SK-N-SH (cell line): ENCODE measurements around the gene AKAP11. TPM values are rescaled to one million over a fixed set of nuclear protein-coding genes. Genes with fewer than 3 reads are reported as not detected.

ENCODE experiments used
- CTCF ChIA-PET: fragments of 300-600, 350-600 bp; formaldehyde crosslinking; extraction: SDS; loops from one replicate; lab custom pipeline; 2021; lab: Yijun Ruan, JAX
- POLR2A ChIA-PET: fragments of 350-600 bp; sonication (Branson Sonifier 250); formaldehyde crosslinking; extraction: SDS; loops from one replicate; lab custom pipeline; 2020; ENCODE audit warnings: antibody characterized with exemption, inconsistent platforms; lab: Yijun Ruan, JAX
- DNase-seq: peaks from one replicate; pipeline ENCODE4 v3.0.0; 2012
- H2AFZ ChIP-seq: fragments of 200-600 bp; sonication (generic); 2 replicates; pipeline ENCODE4 v1.8.1; 2016; ENCODE audit warnings: antibody characterized with exemption, mild to moderate bottlenecking, low read depth
- H3F3A ChIP-seq: fragments of 200-600 bp; sonication (generic); replicated peaks from 2 replicates; pipeline ENCODE3; 2016; ENCODE audit warnings: antibody characterized with exemption, mild to moderate bottlenecking; ENCODE audit not compliant: insufficient read depth
- H3K27ac ChIP-seq, 2 experiments: fragments of 200-500 bp in 1 of 2; fragments of 200-600 bp in 1 of 2; sonication (Bioruptor generic) in 1 of 2; sonication (generic), shearing (Covaris generic) in 1 of 2; 2 replicates each; pipeline versions ENCODE4 v1.5.1 to v1.6.1; 2014 to 2016; ENCODE audit warnings: low read depth in 2 of 2, inconsistent platforms in 1 of 2, low read length in 1 of 2, mild to moderate bottlenecking in 1 of 2, mixed read lengths in 1 of 2
- H3K27me3 ChIP-seq: fragments of 200-600 bp; sonication (generic), shearing (Covaris generic); 2 replicates; pipeline ENCODE4 v1.6.1; 2016; ENCODE audit warnings: mixed run types; ENCODE audit not compliant: insufficient read depth
- H3K36me3 ChIP-seq, 2 experiments: fragments of 200-500 bp in 1 of 2; fragments of 200-600 bp in 1 of 2; sonication (Bioruptor generic) in 1 of 2; sonication (generic) in 1 of 2; replicated peaks in 1 of 2; 2 replicates each; pipeline versions ENCODE3 to v1.5.1; 2014 to 2016; ENCODE audit warnings: low read length in 1 of 2, mild to moderate bottlenecking in 1 of 2; ENCODE audit not compliant: insufficient read depth in 2 of 2, control insufficient read depth in 1 of 2
- H3K4me1 ChIP-seq, 2 experiments: fragments of 200-500 bp in 1 of 2; fragments of 200-600 bp in 1 of 2; sonication (Bioruptor generic) in 1 of 2; sonication (generic), shearing (Covaris generic) in 1 of 2; 2 replicates each; pipeline versions ENCODE4 v1.5.1 to v1.6.1; 2014 to 2016; ENCODE audit warnings: low read depth in 1 of 2, low read length in 1 of 2, mixed run types in 1 of 2; ENCODE audit not compliant: insufficient read depth in 2 of 2, control insufficient read depth in 1 of 2
- H3K4me2 ChIP-seq: fragments of 200-600 bp; sonication (generic), shearing (Covaris generic); 2 replicates; pipeline ENCODE4 v1.6.1; 2017; ENCODE audit warnings: mixed run types
- H3K4me3 ChIP-seq, 2 experiments: fragments of 200-500 bp in 1 of 2; fragments of 200-600 bp in 1 of 2; sonication (Bioruptor generic) in 1 of 2; sonication (generic), shearing (Covaris generic) in 1 of 2; 2 replicates each; pipeline versions ENCODE4 v1.5.1 to v1.8.1; 2014 to 2016; ENCODE audit warnings: low read depth in 2 of 2, inconsistent platforms in 1 of 2, low read length in 1 of 2, mild to moderate bottlenecking in 1 of 2, mixed read lengths in 1 of 2, moderate library complexity in 1 of 2
- H3K79me2 ChIP-seq: fragments of 200-600 bp; sonication (generic); 2 replicates; pipeline ENCODE4 v1.8.1; 2017; ENCODE audit warnings: mild to moderate bottlenecking; ENCODE audit not compliant: insufficient read depth
- H3K9ac ChIP-seq: fragments of 200-600 bp; sonication (generic); 2 replicates; pipeline ENCODE4 v1.6.1; 2017; ENCODE audit warnings: mixed run types
- H3K9me2 ChIP-seq: fragments of 200-600 bp; sonication (generic); 2 replicates; pipeline ENCODE4 v1.6.1; 2017; ENCODE audit warnings: mixed run types
- H3K9me3 ChIP-seq: fragments of 200-600 bp; sonication (generic); 2 replicates; pipeline ENCODE4 v1.6.1; 2017; ENCODE audit warnings: mixed run types, mild to moderate bottlenecking, moderate library complexity
- H4K20me1 ChIP-seq: fragments of 200-600 bp; sonication (generic); 2 replicates; pipeline ENCODE4 v1.6.1; 2017; ENCODE audit warnings: mild to moderate bottlenecking, mixed run types; ENCODE audit not compliant: insufficient read depth
- CHD2 ChIP-seq: fragments of 150-350 bp; IDR thresholded peaks from 2 replicates; pipeline ENCODE4 v1.6.1; 2018; ENCODE audit warnings: low read length; ENCODE audit not compliant: partially characterized antibody
- CTCF ChIP-seq: fragments of 200-600 bp; sonication (generic); IDR thresholded peaks from 2 replicates; pipeline ENCODE4 v1.6.1; 2017; ENCODE audit warnings: antibody characterized with exemption, mild to moderate bottlenecking, moderate library complexity
- ELF1 ChIP-seq: IDR thresholded peaks from 2 replicates; pipeline ENCODE4 v1.4.0; 2012
- EP300 ChIP-seq, 2 experiments: IDR thresholded peaks; 2 replicates each; pipeline versions ENCODE4 v1.4.0 to v1.6.1; 2012; ENCODE audit warnings: borderline replicate concordance in 1 of 2, low read depth in 1 of 2, low read length in 1 of 2
- EZH2phosphoT487 ChIP-seq: fragments of 200-600 bp; sonication (generic); IDR thresholded peaks from 2 replicates; pipeline ENCODE4 v1.6.1; 2017; ENCODE audit warnings: low read depth, mixed run types, mild to moderate bottlenecking, antibody characterized with exemption, moderate library complexity, borderline replicate concordance
- FOXJ3 ChIP-seq: sonication (generic); formaldehyde crosslinking; IDR thresholded peaks from 2 replicates; pipeline ENCODE4 v1.5.1; 2020; ENCODE audit warnings: mild to moderate bottlenecking, missing genetic modification reagents
- FOXM1 ChIP-seq: IDR thresholded peaks from 2 replicates; pipeline ENCODE4 v1.4.0; 2012; ENCODE audit warnings: low read depth, mild to moderate bottlenecking
- GABPA ChIP-seq: IDR thresholded peaks from 2 replicates; pipeline ENCODE4 v1.4.0; 2012; ENCODE audit warnings: low read depth, mild to moderate bottlenecking
- GATA2 ChIP-seq: sonication (generic); formaldehyde crosslinking; IDR thresholded peaks from 2 replicates; pipeline ENCODE4 v1.5.0; 2020; ENCODE audit warnings: mild to moderate bottlenecking, missing genetic modification reagents
- IRF3 ChIP-seq: fragments of 150-350 bp; IDR thresholded peaks from 2 replicates; pipeline ENCODE4 v1.6.1; 2016; ENCODE audit warnings: mild to moderate bottlenecking, low read depth, low read length
- JUND ChIP-seq: IDR thresholded peaks from 2 replicates; pipeline ENCODE4 v1.4.0; 2012
- MEF2A ChIP-seq: IDR thresholded peaks from 2 replicates; pipeline ENCODE4 v1.4.0; 2012; ENCODE audit warnings: low read depth, borderline replicate concordance
- MXI1 ChIP-seq: IDR thresholded peaks from 2 replicates; pipeline ENCODE4 v1.6.1; 2012; ENCODE audit warnings: mild to moderate bottlenecking, low read depth, low read length, improper control_type of control experiment
- NFIC ChIP-seq: IDR thresholded peaks from 2 replicates; pipeline ENCODE4 v1.4.0; 2012; ENCODE audit warnings: borderline replicate concordance
- NRF1 ChIP-seq: IDR thresholded peaks from 2 replicates; pipeline ENCODE4 v1.6.1; 2012; ENCODE audit warnings: low read depth, mild to moderate bottlenecking, low read length
- POLR2AphosphoS5 ChIP-seq: IDR thresholded peaks from 2 replicates; pipeline ENCODE4 v1.6.1; 2012; ENCODE audit warnings: low read depth, low read length
- RFX5 ChIP-seq: IDR thresholded peaks from 2 replicates; pipeline ENCODE4 v1.6.1; 2012; ENCODE audit warnings: mild to moderate bottlenecking, improper control_type of control experiment, low read length
- RXRA ChIP-seq: IDR thresholded peaks from 2 replicates; pipeline ENCODE4 v1.4.0; 2012; ENCODE audit warnings: low read depth, mild to moderate bottlenecking, borderline replicate concordance
- SIN3A ChIP-seq: IDR thresholded peaks from 2 replicates; pipeline ENCODE4 v1.6.1; 2012; ENCODE audit warnings: low read depth, mild to moderate bottlenecking, low read length, moderate library complexity, borderline replicate concordance
- TAF1 ChIP-seq: IDR thresholded peaks from 2 replicates; pipeline ENCODE4 v1.6.1; 2012; ENCODE audit warnings: low read depth, mild to moderate bottlenecking, low read length, moderate library complexity, borderline replicate concordance
- TEAD4 ChIP-seq: IDR thresholded peaks from 2 replicates; pipeline ENCODE4 v1.4.0; 2012; ENCODE audit warnings: mild to moderate bottlenecking, borderline replicate concordance; ENCODE audit not compliant: insufficient read depth
- USF1 ChIP-seq: IDR thresholded peaks from 2 replicates; pipeline ENCODE4 v1.4.0; 2012; ENCODE audit warnings: low read depth, borderline replicate concordance
- YY1 ChIP-seq: IDR thresholded peaks from 2 replicates; pipeline ENCODE4 v1.4.0; 2012; ENCODE audit warnings: low read depth, mild to moderate bottlenecking
- WGBS: methylation state at CpG from one replicate; pipeline ENCODE4 v1.1.6; 2017; ENCODE audit warnings: low lambda C conversion rate; 5-methylcytosine and 5-hydroxymethylcytosine counted together
- polyA plus RNA-seq, 3 experiments: library from polyadenylated mRNA; depleted of rRNA; stranded (reverse); fragments of >200 nt; gene quantifications; 2 replicates each; pipeline ENCODE4 v1.2.3, GENCODE V29; 2012
- TF ChIP-seq, protein P1 (sequence below): IDR thresholded peaks from 2 replicates; pipeline ENCODE4 v1.4.0; 2012; ENCODE audit warnings: low read depth
- TF ChIP-seq, protein P2 (sequence below): IDR thresholded peaks from 2 replicates; pipeline ENCODE4 v1.4.0; 2012; ENCODE audit warnings: low read depth, borderline replicate concordance

AKAP11 gene
- polyA plus RNA-seq, 1 of the 3 experiments (the other 2 are of a cell fraction): 5.6 TPM

DNA sequence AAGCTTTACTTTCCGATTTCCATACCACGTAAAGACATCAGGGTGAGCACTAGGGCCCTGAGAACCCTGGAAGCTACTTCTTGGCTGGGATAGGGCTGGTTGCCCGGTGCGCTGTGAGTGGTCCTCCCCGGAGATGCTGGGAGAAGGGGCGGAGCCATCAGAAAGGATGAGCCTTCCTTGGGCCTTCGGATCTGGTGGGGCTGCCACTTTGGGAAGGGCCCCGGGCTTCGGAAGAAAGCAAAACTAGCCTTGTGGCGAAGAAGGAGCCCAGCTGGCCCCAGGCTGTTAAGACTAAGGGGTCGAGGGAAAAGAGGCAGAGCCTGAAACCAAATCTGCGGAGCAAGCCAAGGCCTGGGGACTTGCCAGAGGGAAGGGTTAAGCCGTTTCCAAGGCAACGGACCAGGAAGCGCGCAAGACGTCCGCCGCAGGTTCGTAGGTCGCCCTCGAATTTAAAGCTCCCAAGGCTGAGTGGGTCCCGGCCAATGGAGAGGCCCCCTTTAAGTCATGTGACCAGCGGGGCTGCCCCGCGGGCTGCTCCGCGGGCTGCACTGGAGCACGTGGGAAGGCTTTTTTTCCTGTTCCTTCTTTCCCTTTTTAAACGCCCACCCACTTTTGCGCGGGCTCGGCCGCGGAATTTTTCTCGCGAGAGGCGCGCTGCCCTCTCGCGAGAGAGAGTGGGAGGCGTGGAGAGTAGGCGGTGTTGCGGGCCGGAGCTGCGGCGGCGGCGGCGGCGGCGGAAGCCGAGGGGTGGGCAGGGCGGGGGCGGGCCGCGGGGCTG is 426 bp upstream of the AKAP11 start:
- Histone ChIP-seq H3K9ac (peak overlapping the region; percentile 74), H3K4me1 (peaks cover 3 to 10% of the 10 kb centered on the region in 2 experiments; a peak in 3 of 4 replicates), H3K27ac (peak overlapping the region; percentile 90 to 93), H3K9me3 (no peaks in the 10 kb centered on the region), H3K79me2 (peaks cover 39% of the 10 kb centered on the region), H3K4me2 (peak overlapping the region; percentile 75), H2AFZ (peak overlapping the region; percentile 97), H3K4me3 (peak overlapping the region; percentile 64 to 95), H4K20me1 (no peaks in the 10 kb centered on the region), H3F3A (peaks cover 6% of the 10 kb centered on the region), H3K36me3 (no peaks in the 10 kb centered on the region), H3K9me2 (no peaks in the 10 kb centered on the region), H3K27me3 (no peaks in the 10 kb centered on the region)
- 3% methylated on average over 26 of the region's 57 CpGs for WGBS
- CTCF ChIA-PET: interaction anchor here (0.8 to 1.3 kb wide), 2 partner anchors 9 to 20 kb away, joined by 3 read pairs; no protein-coding TSS in a partner anchor
- DNase-seq: peak; percentile 93
- POLR2A ChIA-PET: no interaction called here
- TF ChIP-seq ELF1: peak; percentile 83
- peak; percentile 98 for TF ChIP-seq MXI1
- no peak for TF ChIP-seq MEF2A
- peak; percentile 99 for TF ChIP-seq CHD2
- no peak for TF ChIP-seq RXRA
- no peak for TF ChIP-seq IRF3
- no peak for TF ChIP-seq GATA2 (CRISPR knock-in tag)
- TF ChIP-seq USF1: peak; percentile 94
- TF ChIP-seq YY1: no peak
- TF ChIP-seq FOXJ3 (CRISPR knock-in tag): no peak
- peak; percentile 17; the same call in 1 of the 2 replicates for TF ChIP-seq TAF1
- TF ChIP-seq JUND: no peak
- peak; percentile 99 for TF ChIP-seq SIN3A
- no peak for TF ChIP-seq TEAD4
- TF ChIP-seq EP300 (IDR thresholded peaks at IDR 0.05; ENCODE audit: borderline replicate concordance in 1 of 2, low read depth in 1 of 2, low read length in 1 of 2): peak in 1 of 2 experiments; percentile 29; a peak in 1 of 4 replicates
- no peak for TF ChIP-seq EZH2phosphoT487
- no peak; the same call in 1 of the 2 replicates for TF ChIP-seq NFIC
- TF ChIP-seq, protein P1, sequence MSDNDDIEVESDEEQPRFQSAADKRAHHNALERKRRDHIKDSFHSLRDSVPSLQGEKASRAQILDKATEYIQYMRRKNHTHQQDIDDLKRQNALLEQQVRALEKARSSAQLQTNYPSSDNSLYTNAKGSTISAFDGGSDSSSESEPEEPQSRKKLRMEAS: peak; percentile 99
- TF ChIP-seq NRF1: no peak
- TF ChIP-seq CTCF: no peak
- TF ChIP-seq RFX5: no peak
- TF ChIP-seq POLR2AphosphoS5: peak; percentile 45
- TF ChIP-seq GABPA: peak; percentile 57
- 0 out of 2 replicates have a peak, but pooled peaks have one; percentile 31 for TF ChIP-seq FOXM1
- TF ChIP-seq, protein P2, sequence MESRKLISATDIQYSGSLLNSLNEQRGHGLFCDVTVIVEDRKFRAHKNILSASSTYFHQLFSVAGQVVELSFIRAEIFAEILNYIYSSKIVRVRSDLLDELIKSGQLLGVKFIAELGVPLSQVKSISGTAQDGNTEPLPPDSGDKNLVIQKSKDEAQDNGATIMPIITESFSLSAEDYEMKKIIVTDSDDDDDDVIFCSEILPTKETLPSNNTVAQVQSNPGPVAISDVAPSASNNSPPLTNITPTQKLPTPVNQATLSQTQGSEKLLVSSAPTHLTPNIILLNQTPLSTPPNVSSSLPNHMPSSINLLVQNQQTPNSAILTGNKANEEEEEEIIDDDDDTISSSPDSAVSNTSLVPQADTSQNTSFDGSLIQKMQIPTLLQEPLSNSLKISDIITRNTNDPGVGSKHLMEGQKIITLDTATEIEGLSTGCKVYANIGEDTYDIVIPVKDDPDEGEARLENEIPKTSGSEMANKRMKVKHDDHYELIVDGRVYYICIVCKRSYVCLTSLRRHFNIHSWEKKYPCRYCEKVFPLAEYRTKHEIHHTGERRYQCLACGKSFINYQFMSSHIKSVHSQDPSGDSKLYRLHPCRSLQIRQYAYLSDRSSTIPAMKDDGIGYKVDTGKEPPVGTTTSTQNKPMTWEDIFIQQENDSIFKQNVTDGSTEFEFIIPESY: peak; percentile 98
